Measurements from ENCODE around the gene CCDC54.

The CCDC54 gene

GRCh38 chr3:107345822-107346405 is 31.3 kb upstream of the CCDC54 start (continued):
- TF ChIP-seq HOXA7 (CRISPR knock-in tag; IDR thresholded peaks at IDR 0.05; ENCODE audit: borderline replicate concordance) (no peak), ZNF138 (tag by site-specific recombination; IDR thresholded peaks at IDR 0.05; ENCODE audit: borderline replicate concordance) (no peak), SETDB1 (IDR thresholded peaks at IDR 0.05; ENCODE audit: insufficient read length, low read length) (no peak), ZNF747 (tag by site-specific recombination; IDR thresholded peaks at IDR 0.05) (no peak)

DNA sequence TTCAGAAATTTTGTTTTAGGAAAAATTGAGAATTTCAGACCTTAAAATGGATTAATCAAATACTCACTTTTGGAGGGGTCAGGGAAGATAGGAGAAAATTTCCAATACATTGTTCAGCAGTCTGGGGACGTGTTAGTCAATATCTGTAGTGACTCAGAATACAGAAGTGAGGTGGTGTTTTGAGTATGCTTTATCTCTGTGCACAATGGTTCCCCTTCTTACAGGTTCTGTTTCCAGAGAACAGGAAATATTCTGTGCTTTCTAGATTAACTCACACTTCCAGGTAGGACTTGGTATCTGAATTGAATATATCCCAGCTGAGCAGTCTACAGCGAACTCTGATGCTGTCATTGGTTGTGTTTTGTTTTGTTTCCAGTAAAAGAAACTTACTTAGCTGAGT is 30.7 kb upstream of the CCDC54 start:
- no peak overlapping the region for H3K27ac ChIP-seq (ENCODE audit: extremely low read depth, low read depth, low read length)
- H3K4me3 ChIP-seq (ENCODE audit: low read depth, low read length) = no peak overlapping the region
- TF ChIP-seq KLF16 (tag by site-specific recombination; IDR thresholded peaks at IDR 0.05) (no peak), HOXD13 (CRISPR knock-in tag; IDR thresholded peaks at IDR 0.05; ENCODE audit: borderline replicate concordance) (no peak), ZNF2 (tag by site-specific recombination; IDR thresholded peaks at IDR 0.05) (no peak), GLI4 (tag by site-specific recombination; IDR thresholded peaks at IDR 0.05) (no peak), GLIS1 (tag by site-specific recombination; IDR thresholded peaks at IDR 0.05) (no peak), ZNF16 (tag by site-specific recombination; IDR thresholded peaks at IDR 0.05; ENCODE audit: low read depth) (no peak), ZNF707 (tag by site-specific recombination; IDR thresholded peaks at IDR 0.05) (no peak), TCF7L2 (IDR thresholded peaks at IDR 0.05; ENCODE audit: borderline replicate concordance, low read depth, low read length) (no peak), PATZ1 (tag by site-specific recombination; IDR thresholded peaks at IDR 0.05) (no peak), ZNF184 (tag by site-specific recombination; IDR thresholded peaks at IDR 0.05) (no peak), ZNF664 (tag by site-specific recombination; IDR thresholded peaks at IDR 0.05) (no peak), MZF1 (tag by site-specific recombination; IDR thresholded peaks at IDR 0.05; ENCODE audit: borderline replicate concordance) (no peak), ZNF155 (tag by site-specific recombination; IDR thresholded peaks at IDR 0.05) (no peak), RBAK (tag by site-specific recombination; IDR thresholded peaks at IDR 0.05) (no peak), ZFP37 (tag by site-specific recombination; IDR thresholded peaks at IDR 0.05) (no peak), ZNF146 (tag by site-specific recombination; IDR thresholded peaks at IDR 0.05) (no peak)
- TF ChIP-seq, protein P1, sequence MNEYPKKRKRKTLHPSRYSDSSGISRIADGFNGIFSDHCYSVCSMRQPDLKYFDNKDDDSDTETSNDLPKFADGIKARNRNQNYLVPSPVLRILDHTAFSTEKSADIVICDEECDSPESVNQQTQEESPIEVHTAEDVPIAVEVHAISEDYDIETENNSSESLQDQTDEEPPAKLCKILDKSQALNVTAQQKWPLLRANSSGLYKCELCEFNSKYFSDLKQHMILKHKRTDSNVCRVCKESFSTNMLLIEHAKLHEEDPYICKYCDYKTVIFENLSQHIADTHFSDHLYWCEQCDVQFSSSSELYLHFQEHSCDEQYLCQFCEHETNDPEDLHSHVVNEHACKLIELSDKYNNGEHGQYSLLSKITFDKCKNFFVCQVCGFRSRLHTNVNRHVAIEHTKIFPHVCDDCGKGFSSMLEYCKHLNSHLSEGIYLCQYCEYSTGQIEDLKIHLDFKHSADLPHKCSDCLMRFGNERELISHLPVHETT (tag by site-specific recombination; IDR thresholded peaks at IDR 0.05) = no peak
- TF ChIP-seq, protein P2, sequence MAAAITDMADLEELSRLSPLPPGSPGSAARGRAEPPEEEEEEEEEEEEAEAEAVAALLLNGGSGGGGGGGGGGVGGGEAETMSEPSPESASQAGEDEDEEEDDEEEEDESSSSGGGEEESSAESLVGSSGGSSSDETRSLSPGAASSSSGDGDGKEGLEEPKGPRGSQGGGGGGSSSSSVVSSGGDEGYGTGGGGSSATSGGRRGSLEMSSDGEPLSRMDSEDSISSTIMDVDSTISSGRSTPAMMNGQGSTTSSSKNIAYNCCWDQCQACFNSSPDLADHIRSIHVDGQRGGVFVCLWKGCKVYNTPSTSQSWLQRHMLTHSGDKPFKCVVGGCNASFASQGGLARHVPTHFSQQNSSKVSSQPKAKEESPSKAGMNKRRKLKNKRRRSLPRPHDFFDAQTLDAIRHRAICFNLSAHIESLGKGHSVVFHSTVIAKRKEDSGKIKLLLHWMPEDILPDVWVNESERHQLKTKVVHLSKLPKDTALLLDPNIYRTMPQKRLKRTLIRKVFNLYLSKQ (tag by site-specific recombination; IDR thresholded peaks at IDR 0.05; ENCODE audit: borderline replicate concordance) = no peak
- TF ChIP-seq, protein P3, sequence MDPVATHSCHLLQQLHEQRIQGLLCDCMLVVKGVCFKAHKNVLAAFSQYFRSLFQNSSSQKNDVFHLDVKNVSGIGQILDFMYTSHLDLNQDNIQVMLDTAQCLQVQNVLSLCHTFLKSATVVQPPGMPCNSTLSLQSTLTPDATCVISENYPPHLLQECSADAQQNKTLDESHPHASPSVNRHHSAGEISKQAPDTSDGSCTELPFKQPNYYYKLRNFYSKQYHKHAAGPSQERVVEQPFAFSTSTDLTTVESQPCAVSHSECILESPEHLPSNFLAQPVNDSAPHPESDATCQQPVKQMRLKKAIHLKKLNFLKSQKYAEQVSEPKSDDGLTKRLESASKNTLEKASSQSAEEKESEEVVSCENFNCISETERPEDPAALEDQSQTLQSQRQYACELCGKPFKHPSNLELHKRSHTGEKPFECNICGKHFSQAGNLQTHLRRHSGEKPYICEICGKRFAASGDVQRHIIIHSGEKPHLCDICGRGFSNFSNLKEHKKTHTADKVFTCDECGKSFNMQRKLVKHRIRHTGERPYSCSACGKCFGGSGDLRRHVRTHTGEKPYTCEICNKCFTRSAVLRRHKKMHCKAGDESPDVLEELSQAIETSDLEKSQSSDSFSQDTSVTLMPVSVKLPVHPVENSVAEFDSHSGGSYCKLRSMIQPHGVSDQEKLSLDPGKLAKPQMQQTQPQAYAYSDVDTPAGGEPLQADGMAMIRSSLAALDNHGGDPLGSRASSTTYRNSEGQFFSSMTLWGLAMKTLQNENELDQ (tag by site-specific recombination; IDR thresholded peaks at IDR 0.05; ENCODE audit: low read depth) = no peak
- H3K9me3 ChIP-seq (ENCODE audit: control insufficient read depth, insufficient read depth, low read depth, low read length) = no peaks in the 10 kb centered on the region
- ChIA-PET CTCF (interaction anchor here (0.9 kb wide), 1 partner anchor 74 kb away, joined by 3 read pairs; no protein-coding TSS in a partner anchor), POLR2A (no interaction called here)
- no peaks in the 10 kb centered on the region for H3K4me1 ChIP-seq (ENCODE audit: control insufficient read depth, insufficient read depth, low read length)
- no peaks in the 10 kb centered on the region for H3K36me3 ChIP-seq (ENCODE audit: control insufficient read depth in 2 of 2, insufficient read depth in 1 of 2, low read length in 2 of 2)
